Activated effector memory CD4-positive, alpha-beta T cell treated with anti-CD3 and anti-CD28 coated beads, Interleukin-2, amount 50 U/mL, for 16 hours (primary cell): ENCODE results near the gene DICER1.
A peak's percentile ranks its signal among the peaks of the same experiment; 100 is the strongest.
"Not testable (repeated sequence)": the region's sequence is repeated elsewhere in the genome, so short reads cannot be mapped to it uniquely, and the experiment has no call there.

Source experiments
- DNase-seq: peaks from one replicate; pipeline ENCODE4 v3.0.0-alpha.2; 2020

DICER1 gene

GRCh38 chr14:95185033-95185766 is 27.9 kb upstream of the DICER1 start:
- no peak for DNase-seq

GRCh38 chr14:95184413-95184790 is 27.1 kb upstream of the DICER1 start:
- DNase-seq = no peak

- DNase-seq = no peak
Observed at GRCh38 chr14:95183532-95184412, 26.4 kb upstream of the DICER1 start.

GRCh38 chr14:95183082-95183481 is 25.8 kb upstream of the DICER1 start:
- DNase-seq = no peak

GRCh38 chr14:95182379-95182778 is 25.1 kb upstream of the DICER1 start:
- DNase-seq = no peak

GRCh38 chr14:95180966-95181741 is 23.8 kb upstream of the DICER1 start:
- DNase-seq = no peak

- DNase-seq = not testable (repeated sequence)
Observed at GRCh38 chr14:95175670-95176069, 18.3 kb upstream of the DICER1 start.

- DNase-seq = no peak
Observed at GRCh38 chr14:95174184-95174792, 17.0 kb upstream of the DICER1 start.

GRCh38 chr14:95173518-95173917 is 16.2 kb upstream of the DICER1 start:
- no peak for DNase-seq

- DNase-seq = no peak
Observed at GRCh38 chr14:95167177-95167576, 9.8 kb upstream of the DICER1 start.

GRCh38 chr14:95165517-95165916 is 8.2 kb upstream of the DICER1 start:
- no peak for DNase-seq

- DNase-seq = no peak
Observed at GRCh38 chr14:95164506-95164905, 7.2 kb upstream of the DICER1 start.

GRCh38 chr14:95163666-95164065 is 6.3 kb upstream of the DICER1 start:
- DNase-seq = no peak

GRCh38 chr14:95163132-95163531 is 5.8 kb upstream of the DICER1 start:
- DNase-seq = no peak

- no peak for DNase-seq
Observed at GRCh38 chr14:95162641-95163040, 5.3 kb upstream of the DICER1 start.

- no peak for DNase-seq
Observed at GRCh38 chr14:95157048-95157326, 342 bp downstream of the DICER1 start.

- DNase-seq = peak; percentile 79
Observed at GRCh38 chr14:95156161-95157047, 925 bp downstream of the DICER1 start.

- no peak for DNase-seq
Observed at GRCh38 chr14:95155045-95155444, 2.3 kb downstream of the DICER1 start.

GRCh38 chr14:95153866-95154265 is 3.5 kb downstream of the DICER1 start:
- DNase-seq = no peak

- no peak for DNase-seq
Observed at GRCh38 chr14:95151561-95151960, 5.8 kb downstream of the DICER1 start.

GRCh38 chr14:95150910-95151309 is 6.4 kb downstream of the DICER1 start:
- DNase-seq = no peak

GRCh38 chr14:95149441-95149840 is 7.9 kb downstream of the DICER1 start:
- no peak for DNase-seq
